HepG2 (cell line): Measurements from ENCODE around the gene TEX29. TPM values are rescaled to one million over a fixed set of nuclear protein-coding genes. Genes with fewer than 3 reads are reported as not detected.
A peak's percentile ranks its signal among the peaks of the same experiment; 100 is the strongest.

ENCODE experiments used
- ATAC-seq: fragments of 200-7000 bp; cut with Tn5 transposase; 3 replicates; pipeline ENCODE4 v1.9.1; 2020; ENCODE audit warnings: mild to moderate bottlenecking, moderate library complexity
- BruUV-seq: library from RNA; stranded (reverse); fragments of 400-500 nt; replicated peaks from 2 replicates; lab custom pipeline; 2021; lab: Mats Ljungman, UMichigan
- CTCF ChIA-PET: fragments of 300-600 bp; formaldehyde crosslinking; extraction: SDS; loops from one replicate; lab custom pipeline; 2021; ENCODE audit warnings: low total read pairs, inconsistent platforms, low intra/inter-chr PET ratio; lab: Yijun Ruan, JAX
- POLR2A ChIA-PET: fragments of 350-600 bp; sonication (Branson Sonifier 250); formaldehyde crosslinking; loops from one replicate; lab custom pipeline; 2020; ENCODE audit warnings: antibody characterized with exemption, inconsistent platforms; lab: Yijun Ruan, JAX
- DNase-seq: peaks from one replicate; pipeline ENCODE4 v3.0.0-alpha.2; 2015; ENCODE audit warnings: low spot score
- FAIRE-seq: peaks from 3 replicates; lab custom pipeline; 2011; peaks lifted over from hg19 to GRCh38; lab: Jason Lieb, UNC
- H2AFZ ChIP-seq: one replicate; pipeline ENCODE4 v1.6.1; 2011; ENCODE audit warnings: low read length, inconsistent platforms
- H3K27ac ChIP-seq: fragments of 300-600 bp; 3 replicates; pipeline ENCODE4 v1.8.0; 2011; ENCODE audit warnings: mixed run types, mild to moderate bottlenecking, mixed read lengths, low read length, inconsistent platforms; ENCODE audit not compliant: insufficient read depth; ENCODE audit errors: extremely low read length
- H3K27me3 ChIP-seq, 2 experiments: fragments of 200-600 bp in 1 of 2; 2 replicates in 1 of 2; 3 replicates in 1 of 2; pipeline versions ENCODE4 v1.6.0 to v1.8.0; 2011; ENCODE audit warnings: low read length in 2 of 2, mild to moderate bottlenecking in 2 of 2, moderate library complexity in 2 of 2, inconsistent platforms in 1 of 2; ENCODE audit not compliant: insufficient read depth in 2 of 2, control insufficient read depth in 1 of 2
- H3K36me3 ChIP-seq, 2 experiments: fragments of 200-600 bp in 1 of 2; replicated peaks in 1 of 2; 2 replicates in 1 of 2; 3 replicates in 1 of 2; pipeline versions ENCODE4 v1.5.1 to v1.8.0; 2011; ENCODE audit warnings: low read length in 2 of 2, inconsistent platforms in 1 of 2; ENCODE audit not compliant: insufficient read depth in 2 of 2, control insufficient read depth in 1 of 2
- H3K4me1 ChIP-seq: 2 replicates; pipeline ENCODE4 v1.5.1; 2012; ENCODE audit warnings: low read length, inconsistent platforms; ENCODE audit not compliant: insufficient read depth
- H3K4me2 ChIP-seq: 2 replicates; pipeline ENCODE4 v1.6.0; 2011; ENCODE audit warnings: low read depth, low read length, inconsistent platforms
- H3K4me3 ChIP-seq, 3 experiments: fragments of 200-600 bp in 1 of 3; sonication (generic), shearing (Covaris generic) in 1 of 3; replicated peaks in 1 of 3; 2 replicates each; pipeline ENCODE4 v1.5.1; 2011 to 2016; ENCODE audit warnings: low read length in 3 of 3, inconsistent platforms in 2 of 3, low read depth in 2 of 3, mild to moderate bottlenecking in 2 of 3, control low read depth in 1 of 3, mixed read lengths in 1 of 3; ENCODE audit not compliant: insufficient read depth in 1 of 3
- H3K79me2 ChIP-seq: one replicate; pipeline ENCODE4 v1.6.1; 2011; ENCODE audit warnings: low read length, inconsistent platforms; ENCODE audit not compliant: insufficient read depth
- H3K9ac ChIP-seq: 2 replicates; pipeline ENCODE4 v1.6.0; 2011; ENCODE audit warnings: mild to moderate bottlenecking, low read depth, low read length, inconsistent platforms; ENCODE audit not compliant: insufficient read depth
- H3K9me3 ChIP-seq: 2 replicates; pipeline ENCODE4 v1.5.1; 2012; ENCODE audit warnings: mild to moderate bottlenecking, low read length
- H4K20me1 ChIP-seq: 2 replicates; pipeline ENCODE4 v1.6.0; 2011; ENCODE audit warnings: inconsistent platforms, mild to moderate bottlenecking, low read length, moderate library complexity; ENCODE audit not compliant: insufficient read depth
- BCLAF1 ChIP-seq: fragments of 450-650 bp; IDR thresholded peaks from 2 replicates; pipeline ENCODE4 v1.6.1; 2017; ENCODE audit warnings: mild to moderate bottlenecking
- CREM ChIP-seq, 2 experiments: sonication (generic) in 1 of 2; formaldehyde crosslinking in 1 of 2; IDR thresholded peaks; 2 replicates each; pipeline versions ENCODE4 v1.4.0 to v1.6.1; 2016 to 2020; ENCODE audit warnings: antibody characterized with exemption in 1 of 2, mild to moderate bottlenecking in 1 of 2, missing genetic modification reagents in 1 of 2
- ELF4 ChIP-seq: sonication (generic); formaldehyde crosslinking; IDR thresholded peaks from 2 replicates; pipeline ENCODE4 v1.5.0; 2020; ENCODE audit warnings: missing genetic modification reagents, mild to moderate bottlenecking, moderate library complexity, borderline replicate concordance
- FOXA3 ChIP-seq: IDR thresholded peaks from 2 replicates; pipeline ENCODE4 v1.6.1; 2016; ENCODE audit warnings: missing genetic modification reagents, missing compliant biosample characterization
- HHEX ChIP-seq: IDR thresholded peaks from 2 replicates; pipeline ENCODE4 v1.6.1; 2016; ENCODE audit warnings: control low read depth
- HMGA1 ChIP-seq: sonication (generic); formaldehyde crosslinking; conservative IDR thresholded peaks from 2 replicates; pipeline ENCODE4 v1.4.0; 2020; ENCODE audit warnings: missing genetic modification reagents
- JARID2 ChIP-seq: sonication (generic); formaldehyde crosslinking; IDR thresholded peaks from 2 replicates; pipeline ENCODE4 v1.8.1; 2023; ENCODE audit warnings: missing genetic modification reagents, inconsistent platforms; ENCODE audit not compliant: insufficient replicate concordance
- MXD4 ChIP-seq: IDR thresholded peaks from 2 replicates; pipeline ENCODE4 v1.6.1; 2016; ENCODE audit warnings: mild to moderate bottlenecking, missing biosample characterization, missing genetic modification reagents
- SNAPC2 ChIP-seq: sonication (generic); formaldehyde crosslinking; IDR thresholded peaks from 2 replicates; pipeline ENCODE4 v1.8.1; 2022; ENCODE audit warnings: mild to moderate bottlenecking, missing genetic modification reagents
- SRSF9 ChIP-seq: fragments of 200-400 bp; formaldehyde crosslinking; IDR thresholded peaks from 2 replicates; pipeline ENCODE4 v1.6.1; 2018; ENCODE audit warnings: borderline replicate concordance, mild to moderate bottlenecking, low read depth, low read length; ENCODE audit not compliant: insufficient read depth, poor library complexity, severe bottlenecking
- THAP11 ChIP-seq: IDR thresholded peaks from 2 replicates; pipeline ENCODE4 v1.6.1; 2016; ENCODE audit warnings: missing biosample characterization, missing genetic modification reagents
- ZEB1 ChIP-seq: IDR thresholded peaks from 2 replicates; pipeline ENCODE4 v1.6.1; 2012; ENCODE audit warnings: mild to moderate bottlenecking, low read depth, inconsistent platforms; ENCODE audit not compliant: insufficient replicate concordance
- ZNF264 ChIP-seq: sonication (generic); formaldehyde crosslinking; IDR thresholded peaks from 2 replicates; pipeline ENCODE4 v1.4.0; 2020; ENCODE audit warnings: missing genetic modification reagents
- ZNF484 ChIP-seq: sonication (generic); formaldehyde crosslinking; IDR thresholded peaks from 2 replicates; pipeline ENCODE4 v1.5.1; 2020; ENCODE audit warnings: mild to moderate bottlenecking, low read depth, missing genetic modification reagents, borderline replicate concordance
- ZNF567 ChIP-seq: sonication (generic); formaldehyde crosslinking; IDR thresholded peaks from 2 replicates; pipeline ENCODE4 v1.8.1; 2023; ENCODE audit warnings: mild to moderate bottlenecking, missing genetic modification reagents, borderline replicate concordance
- whole genome bisulfite sequencing: methylation state at CpG from one replicate; pipeline ENCODE4 v1.1.6; 2017; ENCODE audit warnings: low lambda C conversion rate; 5-methylcytosine and 5-hydroxymethylcytosine counted together
- in situ Hi-C: cut with HindIII; loops from 2 replicates; pipeline ENCODE4 v1.10.0; 2017; ENCODE audit warnings: low pct_unique_long_range_greater_than_20kb; ENCODE audit not compliant: extremely low pct_ligation_motif_present
- intact Hi-C: fragments of 100-400 bp; cut with micrococcal nuclease; formaldehyde crosslinking; loops from one replicate; pipeline ENCODE4 v1.10.0; 2022; ENCODE audit not compliant: unreplicated experiment
- polyA plus RNA-seq, 8 experiments: library from polyadenylated mRNA; depleted of rRNA in 3 of 8; stranded (reverse) in 7 of 8; unstranded in 1 of 8; fragments of >200 nt; fragmentation: Illumina TruSeq in 4 of 8; extraction: Trizol in 4 of 8; gene quantifications; 2 replicates each; pipeline versions ENCODE4 v1.2.1 to v1.2.3, GENCODE V29; 2011 to 2016; ENCODE audit warnings: low read depth in 4 of 8, missing spikeins in 1 of 8, mixed read lengths in 1 of 8; ENCODE audit not compliant: insufficient read depth in 1 of 8
- total RNA-seq, 5 experiments: library from RNA; depleted of rRNA; stranded (reverse); fragments of >200 nt; fragmentation: Illumina TruSeq; extraction: Trizol; gene quantifications; 2 replicates each; pipeline ENCODE4 v1.2.3, GENCODE V29; 2016; ENCODE audit warnings: low read depth in 1 of 5
- TF ChIP-seq, protein P1 (sequence below): IDR thresholded peaks from 2 replicates; pipeline ENCODE4 v1.6.1; 2016; ENCODE audit warnings: missing genetic modification reagents, missing compliant biosample characterization
- TF ChIP-seq, protein P2 (sequence below): sonication (generic); formaldehyde crosslinking; IDR thresholded peaks from 2 replicates; pipeline ENCODE4 v1.8.0; 2022; ENCODE audit warnings: missing genetic modification reagents, mild to moderate bottlenecking, inconsistent platforms, borderline replicate concordance

TEX29 gene
- total and polyA plus RNA-seq, 2 of the 13 experiments (the other 11 are each of a cell fraction or from before 2014, with no cell fraction given) = 0.12 to 0.22 TPM

- no peaks in the 10 kb centered on the region for H3K79me2 ChIP-seq
- no peak overlapping the region for H3K4me3 ChIP-seq
- in situ Hi-C loops = no loop called here
- no peak overlapping the region for H3K27ac ChIP-seq
- POLR2A ChIA-PET = no interaction called here
- no TSS peak for BruUV-seq
- H3K9me3 ChIP-seq = no peaks in the 10 kb centered on the region
- H3K27me3 ChIP-seq = peaks cover 5 to 27% of the 10 kb centered on the region in 2 experiments; a peak in 3 of 5 replicates
- WGBS = 60% methylated on average over 27 of the region's 30 CpGs
- TF ChIP-seq ELF4 (CRISPR knock-in tag) (no peak), HHEX (CRISPR knock-in tag) (no peak), ZEB1 (no peak), ZNF264 (CRISPR knock-in tag) (no peak), THAP11 (CRISPR knock-in tag) (no peak), ZNF567 (CRISPR knock-in tag) (no peak), FOXA3 (no peak), SRSF9 (no peak), BCLAF1 (no peak), SNAPC2 (CRISPR knock-in tag) (no peak), CREM (IDR thresholded peaks at IDR 0.05) (no peak), CREM (CRISPR knock-in tag; IDR thresholded peaks at IDR 0.05) (no peak), ZNF484 (CRISPR knock-in tag) (no peak), HMGA1 (CRISPR knock-in tag) (no peak), MXD4 (no peak), JARID2 (CRISPR knock-in tag) (no peak)
- TF ChIP-seq, protein P1, sequence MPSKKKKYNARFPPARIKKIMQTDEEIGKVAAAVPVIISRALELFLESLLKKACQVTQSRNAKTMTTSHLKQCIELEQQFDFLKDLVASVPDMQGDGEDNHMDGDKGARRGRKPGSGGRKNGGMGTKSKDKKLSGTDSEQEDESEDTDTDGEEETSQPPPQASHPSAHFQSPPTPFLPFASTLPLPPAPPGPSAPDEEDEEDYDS (CRISPR knock-in tag) = no peak
- TF ChIP-seq, protein P2, sequence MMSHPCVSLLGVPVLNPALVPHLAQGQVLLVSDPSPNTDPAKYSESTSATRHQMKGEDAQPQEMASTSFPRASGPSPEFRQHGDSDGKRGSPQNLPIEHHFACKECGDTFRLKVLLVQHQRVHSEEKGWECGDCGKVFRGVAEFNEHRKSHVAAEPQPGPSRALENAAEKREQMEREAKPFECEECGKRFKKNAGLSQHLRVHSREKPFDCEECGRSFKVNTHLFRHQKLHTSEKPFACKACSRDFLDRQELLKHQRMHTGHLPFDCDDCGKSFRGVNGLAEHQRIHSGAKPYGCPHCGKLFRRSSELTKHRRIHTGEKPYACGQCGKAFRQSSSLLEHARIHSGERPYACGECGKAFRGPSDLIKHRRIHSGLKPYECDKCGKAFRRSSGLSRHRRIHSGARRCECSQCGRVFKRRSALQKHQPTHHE (CRISPR knock-in tag) = no peak
- ATAC-seq (0 out of 3 replicates have a peak, but pooled peaks have one; percentile 8), FAIRE-seq (no peak), DNase-seq (no peak)
- no peak overlapping the region for H3K9ac ChIP-seq
- no peaks in the 10 kb centered on the region for H4K20me1 ChIP-seq
- intact Hi-C loops = no loop called here
- H3K36me3 ChIP-seq = no peaks in the 10 kb centered on the region
- H2AFZ ChIP-seq = no peak overlapping the region
- CTCF ChIA-PET = no interaction called here
- H3K4me1 ChIP-seq = no peaks in the 10 kb centered on the region
- no peak overlapping the region for H3K4me2 ChIP-seq
These were observed 8.3 kb downstream of the TEX29 start for GRCh38 chr13:111328574-111329410.
